Mesothelial cell of epicardium (in vitro differentiated cells): Measurements from ENCODE around the gene LRRC8C. TPM values are rescaled to one million over a fixed set of nuclear protein-coding genes. Genes with fewer than 3 reads are reported as not detected.
"Not testable (repeated sequence)": the region's sequence is repeated elsewhere in the genome, so short reads cannot be mapped to it uniquely, and the experiment has no call there.

ENCODE experiments used
- DNase-seq, 2 experiments: peaks; one replicate each; pipeline ENCODE4 v3.0.0; 2021; ENCODE audit warnings: low spot score in 2 of 2; ENCODE audit not compliant: unreplicated experiment in 2 of 2
- H3K27ac Mint-ChIP-seq: 2 replicates; pipeline ENCODE4 v1.8.0; 2021; ENCODE audit warnings: mixed read lengths
- H3K27me3 Mint-ChIP-seq: 2 replicates; pipeline ENCODE4 v1.8.0; 2021; ENCODE audit warnings: low read depth, mixed read lengths
- H3K36me3 Mint-ChIP-seq: 2 replicates; pipeline ENCODE4 v1.8.0; 2021; ENCODE audit warnings: mixed read lengths
- H3K4me1 Mint-ChIP-seq: 2 replicates; pipeline ENCODE4 v1.8.0; 2021; ENCODE audit warnings: mixed read lengths
- H3K4me3 Mint-ChIP-seq: 2 replicates; pipeline ENCODE4 v1.8.0; 2021; ENCODE audit warnings: mild to moderate bottlenecking, moderate library complexity, mixed read lengths
- H3K9me3 Mint-ChIP-seq: 2 replicates; pipeline ENCODE4 v1.8.0; 2021; ENCODE audit warnings: mixed read lengths
- total RNA-seq: library from RNA; stranded (reverse); gene quantifications from 3 replicates; pipeline ENCODE4 v1.2.1, GENCODE V29; 2021
- TF ChIP-seq, protein P1 (sequence below): fragments of 200-600 bp; sonication (generic); IDR thresholded peaks from one replicate; pipeline ENCODE4 v1.5.0; 2021; ENCODE audit warnings: antibody characterized with exemption; ENCODE audit not compliant: unreplicated experiment

LRRC8C gene
- total RNA-seq, 1 donor from 2014 or later: 1.3 TPM

- TF ChIP-seq, protein P1, sequence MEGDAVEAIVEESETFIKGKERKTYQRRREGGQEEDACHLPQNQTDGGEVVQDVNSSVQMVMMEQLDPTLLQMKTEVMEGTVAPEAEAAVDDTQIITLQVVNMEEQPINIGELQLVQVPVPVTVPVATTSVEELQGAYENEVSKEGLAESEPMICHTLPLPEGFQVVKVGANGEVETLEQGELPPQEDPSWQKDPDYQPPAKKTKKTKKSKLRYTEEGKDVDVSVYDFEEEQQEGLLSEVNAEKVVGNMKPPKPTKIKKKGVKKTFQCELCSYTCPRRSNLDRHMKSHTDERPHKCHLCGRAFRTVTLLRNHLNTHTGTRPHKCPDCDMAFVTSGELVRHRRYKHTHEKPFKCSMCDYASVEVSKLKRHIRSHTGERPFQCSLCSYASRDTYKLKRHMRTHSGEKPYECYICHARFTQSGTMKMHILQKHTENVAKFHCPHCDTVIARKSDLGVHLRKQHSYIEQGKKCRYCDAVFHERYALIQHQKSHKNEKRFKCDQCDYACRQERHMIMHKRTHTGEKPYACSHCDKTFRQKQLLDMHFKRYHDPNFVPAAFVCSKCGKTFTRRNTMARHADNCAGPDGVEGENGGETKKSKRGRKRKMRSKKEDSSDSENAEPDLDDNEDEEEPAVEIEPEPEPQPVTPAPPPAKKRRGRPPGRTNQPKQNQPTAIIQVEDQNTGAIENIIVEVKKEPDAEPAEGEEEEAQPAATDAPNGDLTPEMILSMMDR: no peak
These were observed 71.1 kb downstream of the LRRC8C start for GRCh38 chr1:89704014-89704413.

DNA sequence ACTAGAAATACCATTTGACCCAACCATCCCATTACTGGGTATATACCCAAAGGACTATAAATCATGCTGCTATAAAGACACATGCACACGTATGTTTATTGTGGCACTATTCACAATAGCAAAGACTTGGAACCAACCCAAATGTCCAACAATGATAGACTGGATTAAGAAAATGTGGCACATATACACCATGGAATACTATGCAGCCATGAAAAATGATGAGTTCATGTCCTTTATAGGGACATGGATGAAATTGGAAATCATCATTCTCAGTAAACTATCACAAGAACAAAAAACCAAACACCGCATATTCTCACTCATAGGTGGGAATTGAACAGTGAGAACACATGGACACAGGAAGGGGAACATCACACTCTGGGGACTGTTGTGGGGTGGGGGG is 72.0 kb downstream of the LRRC8C start:
- DNase-seq, H3K9me3 Mint-ChIP-seq, H3K27me3 Mint-ChIP-seq, H3K4me1 Mint-ChIP-seq, H3K4me3 Mint-ChIP-seq, H3K27ac Mint-ChIP-seq, H3K36me3 Mint-ChIP-seq: not testable (repeated sequence)

More at GRCh38 chr1:89704014-89704413, 71.1 kb downstream of the LRRC8C start:
- Mint-ChIP-seq H3K4me3 (no peak overlapping the region), H3K36me3 (no peaks in the 10 kb centered on the region), H3K27me3 (no peaks in the 10 kb centered on the region), H3K9me3 (peaks cover 2% of the 10 kb centered on the region), H3K4me1 (peaks cover 7% of the 10 kb centered on the region), H3K27ac (no peak overlapping the region)
- DNase-seq: no peak

- Mint-ChIP-seq H3K36me3 (no peaks in the 10 kb centered on the region), H3K4me1 (peaks cover 11% of the 10 kb centered on the region), H3K4me3 (no peak overlapping the region), H3K27me3 (no peaks in the 10 kb centered on the region), H3K27ac (no peak overlapping the region), H3K9me3 (no peaks in the 10 kb centered on the region)
- TF ChIP-seq, protein P1: no peak
- DNase-seq: no peak
These were observed 73.2 kb downstream of the LRRC8C start for GRCh38 chr1:89705901-89706699.

DNA sequence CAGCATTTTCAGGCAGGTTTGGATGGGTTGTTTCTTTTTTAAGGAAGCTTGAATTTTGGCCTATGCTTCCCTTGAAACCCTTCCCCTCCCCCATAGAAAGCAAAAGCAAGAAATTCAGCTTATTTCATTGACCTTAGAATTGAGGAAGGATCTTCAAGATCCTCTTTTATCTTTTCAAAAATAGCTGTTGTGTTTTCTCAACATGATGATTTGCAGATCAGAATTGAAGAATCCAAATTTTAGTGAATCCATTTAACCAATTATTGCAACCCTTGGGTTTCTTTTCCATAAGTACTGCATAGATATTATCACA is 73.7 kb downstream of the LRRC8C start:
- Mint-ChIP-seq H3K27me3 (no peaks in the 10 kb centered on the region), H3K9me3 (no peaks in the 10 kb centered on the region), H3K27ac (no peak overlapping the region), H3K36me3 (no peaks in the 10 kb centered on the region), H3K4me1 (peaks cover 11% of the 10 kb centered on the region), H3K4me3 (no peak overlapping the region)
- no peak for DNase-seq
- TF ChIP-seq, protein P1: no peak

GRCh38 chr1:89708751-89709375 is 75.9 kb downstream of the LRRC8C start:
- H3K27ac Mint-ChIP-seq: no peak overlapping the region
- H3K4me3 Mint-ChIP-seq: no peak overlapping the region
- no peaks in the 10 kb centered on the region for H3K9me3 Mint-ChIP-seq
- TF ChIP-seq, protein P1: no peak
- no peaks in the 10 kb centered on the region for H3K36me3 Mint-ChIP-seq
- no peak for DNase-seq
- no peaks in the 10 kb centered on the region for H3K27me3 Mint-ChIP-seq
- H3K4me1 Mint-ChIP-seq: peaks cover 13% of the 10 kb centered on the region

- Mint-ChIP-seq H3K36me3 (no peaks in the 10 kb centered on the region), H3K4me1 (peaks cover 13% of the 10 kb centered on the region), H3K9me3 (no peaks in the 10 kb centered on the region), H3K4me3 (no peak overlapping the region), H3K27me3 (no peaks in the 10 kb centered on the region), H3K27ac (no peak overlapping the region)
- DNase-seq: no peak
- TF ChIP-seq, protein P1: no peak
These were observed 77.7 kb downstream of the LRRC8C start for GRCh38 chr1:89710498-89711139.
